ENCODE measurements around the gene CACNA1C. TPM values are rescaled to one million over a fixed set of nuclear protein-coding genes. Genes with fewer than 3 reads are reported as not detected.

The CACNA1C gene
- total RNA-seq, 4 donors from 2014 or later, result 44.1 to 104 (median 49.4) TPM

GRCh38 chr12:2650261-2651067 is 597.7 kb downstream of the CACNA1C start:
- peaks cover 10 to 47% (median 43%) of the 10 kb centered on the region in 4 donors for H3K36me3 ChIP-seq
- intact Hi-C loops (cut with DNase I), result no loop called here
- DNase-seq (ENCODE audit: extremely low spot score), result no peak
- H3K4me3 ChIP-seq, result no peak overlapping the region
- TF ChIP-seq, protein P1, sequence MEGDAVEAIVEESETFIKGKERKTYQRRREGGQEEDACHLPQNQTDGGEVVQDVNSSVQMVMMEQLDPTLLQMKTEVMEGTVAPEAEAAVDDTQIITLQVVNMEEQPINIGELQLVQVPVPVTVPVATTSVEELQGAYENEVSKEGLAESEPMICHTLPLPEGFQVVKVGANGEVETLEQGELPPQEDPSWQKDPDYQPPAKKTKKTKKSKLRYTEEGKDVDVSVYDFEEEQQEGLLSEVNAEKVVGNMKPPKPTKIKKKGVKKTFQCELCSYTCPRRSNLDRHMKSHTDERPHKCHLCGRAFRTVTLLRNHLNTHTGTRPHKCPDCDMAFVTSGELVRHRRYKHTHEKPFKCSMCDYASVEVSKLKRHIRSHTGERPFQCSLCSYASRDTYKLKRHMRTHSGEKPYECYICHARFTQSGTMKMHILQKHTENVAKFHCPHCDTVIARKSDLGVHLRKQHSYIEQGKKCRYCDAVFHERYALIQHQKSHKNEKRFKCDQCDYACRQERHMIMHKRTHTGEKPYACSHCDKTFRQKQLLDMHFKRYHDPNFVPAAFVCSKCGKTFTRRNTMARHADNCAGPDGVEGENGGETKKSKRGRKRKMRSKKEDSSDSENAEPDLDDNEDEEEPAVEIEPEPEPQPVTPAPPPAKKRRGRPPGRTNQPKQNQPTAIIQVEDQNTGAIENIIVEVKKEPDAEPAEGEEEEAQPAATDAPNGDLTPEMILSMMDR (IDR thresholded peaks at IDR 0.05), result no peak
- no peak for TF ChIP-seq POLR2A (IDR thresholded peaks at IDR 0.05; ENCODE audit: low read depth)
- TF ChIP-seq EP300 (IDR thresholded peaks at IDR 0.05), result no peak
- TF ChIP-seq POLR2AphosphoS5 (IDR thresholded peaks at IDR 0.05), result no peak
- no peaks in the 10 kb centered on the region for H3K9me3 ChIP-seq
- H3K27ac ChIP-seq (replicated peaks in 1 of 4), result no peak overlapping the region
- 77% methylated on average over 14 of the region's 17 CpGs for WGBS
- H3K4me1 ChIP-seq, result peaks cover 0 to 22% (median 14%) of the 10 kb centered on the region in 4 donors
- no peaks in the 10 kb centered on the region for H3K27me3 ChIP-seq

DNA sequence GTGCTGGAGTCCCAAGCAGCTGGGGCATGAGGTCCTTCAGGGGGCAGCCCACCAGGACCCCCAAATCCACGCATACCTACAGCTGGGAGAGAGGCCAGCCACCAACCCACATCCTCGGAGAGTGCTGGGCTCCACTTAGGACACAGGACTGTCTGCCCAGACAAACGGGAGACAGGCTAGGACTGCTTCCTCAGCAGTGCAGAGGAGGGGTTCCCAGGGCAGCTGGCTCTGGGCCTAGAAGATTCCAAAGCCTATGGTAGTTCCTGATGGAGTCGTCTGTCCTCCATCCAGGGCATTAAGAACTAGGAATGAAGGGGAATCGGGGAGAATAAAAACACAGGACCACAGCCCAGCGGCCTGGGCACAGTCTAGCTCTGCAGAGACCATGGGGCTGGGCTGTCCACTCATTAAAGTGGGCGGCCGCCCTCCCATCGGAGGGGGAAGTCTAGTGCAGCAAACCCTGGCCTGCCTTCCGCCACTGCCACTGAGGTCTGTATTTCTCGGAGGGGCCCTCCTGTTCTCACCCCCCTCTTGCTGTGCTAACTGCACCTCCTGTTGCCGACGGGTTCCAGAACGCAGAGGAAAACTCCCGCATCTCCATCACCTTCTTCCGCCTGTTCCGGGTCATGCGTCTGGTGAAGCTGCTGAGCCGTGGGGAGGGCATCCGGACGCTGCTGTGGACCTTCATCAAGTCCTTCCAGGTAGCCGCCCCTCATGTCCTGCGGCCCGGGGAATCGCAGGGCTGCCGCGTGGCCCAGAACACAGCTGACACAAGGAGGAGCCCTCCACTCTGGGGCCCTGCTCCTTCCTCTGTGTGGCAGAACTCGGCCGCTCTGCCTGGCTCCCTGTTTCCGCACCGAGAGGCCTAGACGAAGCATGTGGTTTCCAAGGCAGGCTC is 598.5 kb downstream of the CACNA1C start:
- Histone ChIP-seq H3K4me3 (no peak overlapping the region), H3K36me3 (peaks cover 16 to 55% (median 51%) of the 10 kb centered on the region in 4 donors), H3K4me1 (peaks cover 0 to 22% (median 14%) of the 10 kb centered on the region in 4 donors), H3K27me3 (no peaks in the 10 kb centered on the region), H3K27ac (replicated peaks in 1 of 4) (no peak overlapping the region), H3K9me3 (no peaks in the 10 kb centered on the region)
- 80% methylated on average over 29 of the region's 32 CpGs for WGBS
- TF ChIP-seq POLR2AphosphoS5 (IDR thresholded peaks at IDR 0.05), result no peak
- TF ChIP-seq, protein P1 (IDR thresholded peaks at IDR 0.05), result no peak
- no peak for DNase-seq (ENCODE audit: extremely low spot score)
- intact Hi-C loops (cut with DNase I), result no loop called here

GRCh38 chr12:2652011-2652400 is 599.2 kb downstream of the CACNA1C start:
- intact Hi-C loops (cut with DNase I), result no loop called here
- no peak overlapping the region for H3K4me3 ChIP-seq
- TF ChIP-seq, protein P1 (IDR thresholded peaks at IDR 0.05), result no peak
- no peak for TF ChIP-seq EP300 (IDR thresholded peaks at IDR 0.05)
- TF ChIP-seq POLR2AphosphoS5 (IDR thresholded peaks at IDR 0.05), result no peak
- TF ChIP-seq POLR2A (IDR thresholded peaks at IDR 0.05; ENCODE audit: low read depth), result no peak
- 96% methylated on average over 11 of the region's 14 CpGs for WGBS
- H3K36me3 ChIP-seq, result peaks cover 16 to 58% (median 57%) of the 10 kb centered on the region in 4 donors
- no peak overlapping the region for H3K27ac ChIP-seq (replicated peaks in 1 of 4)
- H3K4me1 ChIP-seq, result peaks cover 0 to 22% (median 14%) of the 10 kb centered on the region in 4 donors
- no peaks in the 10 kb centered on the region for H3K9me3 ChIP-seq
- no peak for DNase-seq (ENCODE audit: extremely low spot score)
- H3K27me3 ChIP-seq, result no peaks in the 10 kb centered on the region

- H3K9me3 ChIP-seq, result no peaks in the 10 kb centered on the region
- intact Hi-C loops (cut with DNase I), result no loop called here
- H3K4me1 ChIP-seq, result peaks cover 0 to 22% (median 14%) of the 10 kb centered on the region in 4 donors
- no peak overlapping the region for H3K4me3 ChIP-seq
- H3K27me3 ChIP-seq, result no peaks in the 10 kb centered on the region
- no peak for TF ChIP-seq EP300 (IDR thresholded peaks at IDR 0.05)
- TF ChIP-seq, protein P1 (IDR thresholded peaks at IDR 0.05), result no peak
- TF ChIP-seq POLR2A (IDR thresholded peaks at IDR 0.05; ENCODE audit: low read depth), result no peak
- no peak for TF ChIP-seq POLR2AphosphoS5 (IDR thresholded peaks at IDR 0.05)
- DNase-seq (ENCODE audit: extremely low spot score), result no peak
- H3K36me3 ChIP-seq, result peaks cover 16 to 63% (median 60%) of the 10 kb centered on the region in 4 donors
- 86% methylated on average over 18 of the region's 33 CpGs for WGBS
- no peak overlapping the region for H3K27ac ChIP-seq (replicated peaks in 1 of 4)
Observed at GRCh38 chr12:2652401-2653081, 599.8 kb downstream of the CACNA1C start.
